HCT116 (cell line): ENCODE measurements around the gene FHDC1. TPM values are rescaled to one million over a fixed set of nuclear protein-coding genes. Genes with fewer than 3 reads are reported as not detected.

Source experiments
- ATAC-seq: fragments of 200-7000 bp; cut with Tn5 transposase; 2 replicates; pipeline ENCODE4 v1.9.1; 2020; ENCODE audit warnings: mild to moderate bottlenecking, moderate library complexity
- BruUV-seq: library from RNA; stranded (reverse); fragments of 400-500 nt; replicated peaks from 2 replicates; lab custom pipeline; 2021; lab: Mats Ljungman, UMichigan
- CTCF ChIA-PET: fragments of 300-600 bp; sonication (Branson Sonifier 250); formaldehyde crosslinking; loops from one replicate; lab custom pipeline; 2021; ENCODE audit warnings: antibody characterized with exemption; lab: Charles Lee
- POLR2A ChIA-PET: fragments of 300-600, 350-600 bp; sonication (Branson Sonifier 250); formaldehyde crosslinking; loops from one replicate; lab custom pipeline; 2021; ENCODE audit warnings: antibody characterized with exemption; lab: Charles Lee
- RAD21 ChIA-PET, 2 experiments: fragments of 300-600 bp; sonication (Branson Sonifier 250); formaldehyde crosslinking; loops; one replicate each; lab custom pipeline; 2023; ENCODE audit warnings: low total read pairs in 2 of 2; ENCODE audit not compliant: uncharacterized antibody in 2 of 2, unreplicated experiment in 2 of 2, low non-redundant PET in 1 of 2; lab: Charles Lee
- DNase-seq: peaks from one replicate; pipeline ENCODE4 v3.0.0-alpha.2; 2010; ENCODE audit warnings: low read depth, low spot score
- H2AFZ ChIP-seq: fragments of 200-600 bp; shearing (Covaris generic), sonication (generic); 2 replicates; pipeline ENCODE4 v1.6.1; 2017; ENCODE audit warnings: low read depth, mixed run types, mixed read lengths, antibody characterized with exemption, low read length; ENCODE audit not compliant: poor library complexity, severe bottlenecking
- H3K27ac ChIP-seq: 2 replicates; pipeline ENCODE4 v1.5.1; 2012; ENCODE audit warnings: low read depth, low read length
- H3K27me3 ChIP-seq: fragments of 200-600 bp; sonication (generic); 2 replicates; pipeline ENCODE4 v1.6.1; 2016; ENCODE audit warnings: mixed run types, low read length, mixed read lengths; ENCODE audit not compliant: insufficient read depth
- H3K36me3 ChIP-seq, 2 experiments: fragments of 200-500 bp in 1 of 2; fragments of 200-600 bp in 1 of 2; sonication (Bioruptor generic) in 1 of 2; sonication (generic) in 1 of 2; 2 replicates each; pipeline versions ENCODE4 v1.5.1 to v1.6.1; 2014 to 2016; ENCODE audit warnings: low read length in 2 of 2, inconsistent platforms in 1 of 2, mixed read lengths in 1 of 2, mixed run types in 1 of 2; ENCODE audit not compliant: insufficient read depth in 2 of 2, control insufficient read depth in 1 of 2
- H3K4me1 ChIP-seq, 2 experiments: fragments of 200-600 bp in 1 of 2; sonication (generic) in 1 of 2; 2 replicates each; pipeline versions ENCODE4 v1.5.1 to v1.6.1; 2012 to 2017; ENCODE audit warnings: low read length in 2 of 2, inconsistent platforms in 1 of 2, mild to moderate bottlenecking in 1 of 2, mixed read lengths in 1 of 2, mixed run types in 1 of 2, moderate library complexity in 1 of 2; ENCODE audit not compliant: insufficient read depth in 2 of 2, control insufficient read depth in 1 of 2
- H3K4me2 ChIP-seq: fragments of 200-600 bp; sonication (generic); 2 replicates; pipeline ENCODE4 v1.6.1; 2017; ENCODE audit warnings: mixed run types, low read length, mixed read lengths
- H3K4me3 ChIP-seq, 2 experiments: fragments of 200-600 bp in 1 of 2; sonication (generic) in 1 of 2; replicated peaks in 1 of 2; 2 replicates each; pipeline ENCODE4 v1.5.1; 2011 to 2016; ENCODE audit warnings: low read length in 2 of 2, control low read depth in 1 of 2, low read depth in 1 of 2, mild to moderate bottlenecking in 1 of 2, mixed read lengths in 1 of 2, mixed run types in 1 of 2
- H3K79me2 ChIP-seq: fragments of 200-600 bp; sonication (generic); 2 replicates; pipeline ENCODE4 v1.6.1; 2017; ENCODE audit warnings: mild to moderate bottlenecking, mixed run types, low read length, moderate library complexity, mixed read lengths; ENCODE audit not compliant: insufficient read depth
- H3K9ac ChIP-seq: fragments of 200-600 bp; sonication (generic); 2 replicates; pipeline ENCODE4 v1.6.1; 2016; ENCODE audit warnings: low read length, mixed read lengths
- H3K9me2 ChIP-seq: fragments of 200-600 bp; sonication (generic), shearing (Covaris generic); 2 replicates; pipeline ENCODE4 v1.6.1; 2017; ENCODE audit warnings: mixed run types, mild to moderate bottlenecking, moderate library complexity; ENCODE audit not compliant: insufficient read depth
- H3K9me3 ChIP-seq, 2 experiments: fragments of 200-500 bp in 1 of 2; fragments of 200-600 bp in 1 of 2; sonication (Bioruptor generic) in 1 of 2; sonication (generic) in 1 of 2; 2 replicates each; pipeline ENCODE4 v1.6.1; 2014 to 2017; ENCODE audit warnings: low read length in 2 of 2, mixed read lengths in 2 of 2, inconsistent platforms in 1 of 2, low read depth in 1 of 2, mild to moderate bottlenecking in 1 of 2, mixed run types in 1 of 2, moderate library complexity in 1 of 2; ENCODE audit not compliant: control insufficient read depth in 1 of 2, insufficient read depth in 1 of 2
- H4K20me1 ChIP-seq: fragments of 200-600 bp; sonication (generic), shearing (Covaris generic); 2 replicates; pipeline ENCODE4 v1.6.1; 2017; ENCODE audit warnings: mixed run types, mild to moderate bottlenecking, moderate library complexity; ENCODE audit not compliant: insufficient read depth
- EZH2 ChIP-seq: fragments of 200-600 bp; sonication (generic); IDR thresholded peaks from 2 replicates; pipeline ENCODE4 v1.6.1; 2017; ENCODE audit warnings: antibody characterized with exemption, mixed run types
- EZH2phosphoT487 ChIP-seq: fragments of 200-600 bp; IDR thresholded peaks from 2 replicates; pipeline ENCODE4 v1.6.1; 2018; ENCODE audit warnings: antibody characterized with exemption, borderline replicate concordance
- RAD21 ChIP-seq: IDR thresholded peaks from 2 replicates; pipeline ENCODE4 v1.6.1; 2012; ENCODE audit warnings: low read depth, mild to moderate bottlenecking
- YY1 ChIP-seq: IDR thresholded peaks from 2 replicates; pipeline ENCODE4 v1.6.1; 2011; ENCODE audit warnings: low read length, low read depth, moderate library complexity, mild to moderate bottlenecking; ENCODE audit not compliant: insufficient replicate concordance; ENCODE audit errors: extremely low read depth
- ZFX ChIP-seq: fragments of 450-650 bp; IDR thresholded peaks from 2 replicates; pipeline ENCODE4 v1.6.1; 2017
- intact Hi-C: fragments of 100-400 bp; cut with micrococcal nuclease; formaldehyde crosslinking; loops from 2 replicates; pipeline ENCODE4 v1.10.0; 2022
- total RNA-seq: library from RNA; stranded (reverse); gene quantifications from one replicate; pipeline ENCODE4 v1.2.1, GENCODE V29; 2021; ENCODE audit not compliant: unreplicated experiment

The FHDC1 gene
- total RNA-seq, 1 experiment from 2014 or later, result 1.8 TPM

DNA sequence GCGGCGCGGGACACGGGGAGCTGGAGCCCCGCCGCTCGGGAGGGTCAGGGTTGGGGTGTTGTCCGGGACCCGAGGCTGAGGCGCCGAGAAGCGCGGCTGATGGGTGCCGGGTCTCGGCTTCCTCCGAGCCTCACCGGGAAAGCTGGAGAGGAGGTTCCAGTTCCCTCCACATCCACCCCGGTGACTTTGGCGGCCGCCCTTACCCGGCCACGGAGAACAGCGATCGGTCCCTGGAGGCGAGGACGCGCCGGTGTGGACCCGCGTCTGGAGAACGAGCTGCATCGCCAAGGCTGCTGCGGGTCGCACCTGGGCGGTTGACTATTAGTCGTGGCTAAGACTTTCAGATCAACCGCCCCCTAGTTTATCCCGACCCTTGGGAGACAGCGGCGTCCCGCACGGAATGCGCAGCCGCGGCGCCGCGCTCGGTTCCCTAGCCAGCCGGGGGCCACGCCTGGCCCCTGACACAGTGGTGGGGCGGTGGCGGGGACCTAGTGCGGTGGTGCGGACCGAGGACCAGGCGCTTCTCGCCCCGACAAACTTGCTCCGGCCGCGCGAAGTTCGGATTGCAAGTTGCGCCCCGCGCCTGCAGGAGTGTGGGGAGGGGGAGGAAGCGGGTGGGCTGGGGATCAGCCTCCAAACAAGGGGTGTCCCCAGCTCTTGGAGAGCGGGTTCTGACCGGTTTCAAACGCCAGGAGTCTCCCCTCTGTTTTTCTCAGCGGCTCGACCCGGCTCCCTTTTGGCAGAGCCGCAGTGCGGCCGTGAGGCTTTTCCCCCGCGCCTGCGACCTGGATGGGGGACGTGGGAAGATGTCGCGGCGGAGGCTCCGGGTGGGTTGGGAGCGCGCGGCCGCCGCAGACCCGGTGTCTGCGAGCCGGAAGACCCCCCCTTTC is 568 bp downstream of the FHDC1 start:
- TF ChIP-seq ZFX, result 0 out of 2 replicates have a peak, but pooled peaks have one; percentile 12
- TF ChIP-seq YY1, result no peak
- TF ChIP-seq RAD21, result peak; percentile 7; the same call in 1 of the 2 replicates
- TF ChIP-seq EZH2, result 0 out of 2 replicates have a peak, but pooled peaks have one; percentile 50
- H3K27me3 ChIP-seq, result peaks cover 21% of the 10 kb centered on the region; the same call in 1 of the 2 replicates
- RAD21 ChIA-PET, result no interaction called here
- POLR2A ChIA-PET, result no interaction called here
- H4K20me1 ChIP-seq, result no peaks in the 10 kb centered on the region
- H3K4me2 ChIP-seq, result peak overlapping the region; percentile 97
- peak overlapping the region; percentile 43; the same call in 1 of the 2 replicates for H3K27ac ChIP-seq
- peak overlapping the region; percentile 60 to 66 for H3K4me3 ChIP-seq
- no peaks in the 10 kb centered on the region for H3K9me2 ChIP-seq
- no peaks in the 10 kb centered on the region for H3K9me3 ChIP-seq
- peak overlapping the region; percentile 52; the same call in 1 of the 2 replicates for H3K9ac ChIP-seq
- CTCF ChIA-PET, result interaction anchor here (1.0 to 1.8 kb wide), 3 partner anchors 147 to 206 kb away, joined by 3 to 6 read pairs (median 6); no protein-coding TSS in a partner anchor
- BruUV-seq, result no TSS peak
- H3K36me3 ChIP-seq, result no peaks in the 10 kb centered on the region
- DNase-seq (no peak), ATAC-seq (peak; percentile 50)
- H2AFZ ChIP-seq, result peak overlapping the region; percentile 15
- H3K79me2 ChIP-seq, result no peaks in the 10 kb centered on the region
- intact Hi-C loops, result loop anchor here (5.0 kb wide), 2 partner anchors 146 to 191 kb away; no protein-coding TSS in a partner anchor
- H3K4me1 ChIP-seq, result peaks cover 14 to 32% of the 10 kb centered on the region in 2 experiments

DNA sequence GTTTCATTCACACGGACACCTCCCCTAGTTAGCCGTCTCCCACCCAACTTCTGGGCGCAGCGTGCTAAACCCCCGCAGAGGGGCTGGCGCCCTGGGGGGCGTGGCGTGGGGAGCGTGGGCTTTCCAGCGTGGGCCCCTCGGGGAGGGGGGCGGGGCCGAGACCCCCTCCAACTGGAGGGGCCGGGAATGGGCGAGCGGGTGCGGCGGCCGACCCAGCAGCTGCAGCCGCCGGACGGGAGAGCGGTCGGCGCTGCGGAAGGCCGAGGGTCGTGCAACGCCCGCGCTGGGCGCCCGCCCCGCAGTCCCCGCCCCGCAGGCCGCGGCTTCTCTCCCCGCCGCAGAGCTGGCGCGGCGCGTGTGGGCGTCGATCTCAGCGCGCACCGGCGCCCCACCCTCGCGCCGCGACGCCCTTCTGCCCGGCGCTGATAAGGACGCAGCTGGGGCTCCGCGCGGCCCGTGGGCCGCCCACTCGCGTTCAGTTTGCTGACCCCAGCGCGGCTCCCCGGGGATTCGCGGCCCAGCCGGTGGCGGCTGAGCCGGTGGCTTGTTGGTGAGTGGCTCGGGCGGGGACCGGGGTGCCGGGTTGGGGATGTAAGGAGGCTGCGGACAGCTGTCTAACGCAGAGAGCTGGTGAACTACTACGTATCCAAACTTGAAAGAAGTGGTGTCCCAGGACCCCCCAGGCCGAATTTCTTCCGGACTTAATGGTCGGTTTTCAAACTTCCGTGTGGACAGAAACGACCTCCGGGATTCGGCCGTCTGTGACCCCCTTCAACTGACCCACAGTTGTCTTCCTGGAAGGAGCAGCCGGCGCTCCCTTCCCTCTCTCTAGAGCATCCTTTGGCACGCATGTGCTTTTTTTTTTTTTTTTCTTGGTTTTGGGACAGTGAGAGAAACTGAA is 1.5 kb downstream of the FHDC1 start:
- Histone ChIP-seq H3K36me3 (no peaks in the 10 kb centered on the region), H3K9me2 (no peaks in the 10 kb centered on the region), H3K4me1 (peaks cover 14 to 32% of the 10 kb centered on the region in 2 experiments), H3K27me3 (peaks cover 21% of the 10 kb centered on the region; the same call in 1 of the 2 replicates), H3K4me2 (peak overlapping the region; percentile 97)
- BruUV-seq, result no TSS peak
- CTCF ChIA-PET, result no interaction called here
- TF ChIP-seq ZFX (no peak), EZH2phosphoT487 (peak; percentile 80; the same call in 1 of the 2 replicates)
- TF ChIP-seq, all 23 proteins: peak for 1
- ChIA-PET RAD21 (no interaction called here), POLR2A (no interaction called here)
- Histone ChIP-seq H2AFZ (no peak overlapping the region), H4K20me1 (no peaks in the 10 kb centered on the region), H3K9me3 (no peaks in the 10 kb centered on the region), H3K27ac (no peak overlapping the region), H3K79me2 (no peaks in the 10 kb centered on the region), H3K9ac (peak overlapping the region; percentile 52; the same call in 1 of the 2 replicates), H3K4me3 (peak overlapping the region; percentile 60 to 66)
- ATAC-seq (peak; percentile 26), DNase-seq (no peak)
- intact Hi-C loops, result loop anchor here (5.0 kb wide), 2 partner anchors 145 to 190 kb away; no protein-coding TSS in a partner anchor
